ENCODE measurements around the gene SLC30A1.

- no peak for TF ChIP-seq CTCF (IDR thresholded peaks at IDR 0.05 in 4 of 5, conservative IDR thresholded peaks at IDR 0.05 in 1 of 5)
- TF ChIP-seq POLR2A (IDR thresholded peaks at IDR 0.05): no peak
Observed at GRCh38 chr1:211529453-211529852, 49.5 kb downstream of the SLC30A1 start.
